GDM1 (cell line): ENCODE measurements around the gene CARMIL1.
"Not testable (repeated sequence)": the region's sequence is repeated elsewhere in the genome, so short reads cannot be mapped to it uniquely, and the experiment has no call there.

Experiments
- DNase-seq: peaks from one replicate; lab custom pipeline; 2025; lab: John Stamatoyannopoulos, UW

CARMIL1 gene

GRCh38 chr6:25277857-25278256 lies 1.3 kb upstream of the CARMIL1 start:
- DNase-seq: no peak

- no peak for DNase-seq
Measured at GRCh38 chr6:25278261-25278913, 787 bp upstream of the CARMIL1 start.

- no peak for DNase-seq
Measured at GRCh38 chr6:25279748-25280343, 672 bp downstream of the CARMIL1 start.

- no peak for DNase-seq
Measured at GRCh38 chr6:25280344-25281074, 1.3 kb downstream of the CARMIL1 start.

GRCh38 chr6:25286891-25287290 lies 7.7 kb downstream of the CARMIL1 start:
- no peak for DNase-seq

GRCh38 chr6:25287941-25288340 lies 8.8 kb downstream of the CARMIL1 start:
- DNase-seq: no peak

- no peak for DNase-seq
Measured at GRCh38 chr6:25288518-25288917, 9.3 kb downstream of the CARMIL1 start.

- no peak for DNase-seq
Measured at GRCh38 chr6:25290306-25291060, 11.3 kb downstream of the CARMIL1 start.

- DNase-seq: no peak
Measured at GRCh38 chr6:25292384-25292783, 13.2 kb downstream of the CARMIL1 start.

GRCh38 chr6:25295651-25296050 lies 16.5 kb downstream of the CARMIL1 start:
- DNase-seq: no peak

- no peak for DNase-seq
Measured at GRCh38 chr6:25296217-25296905, 17.2 kb downstream of the CARMIL1 start.

- no peak for DNase-seq
Measured at GRCh38 chr6:25297039-25297441, 17.9 kb downstream of the CARMIL1 start.

GRCh38 chr6:25297823-25298522 lies 18.8 kb downstream of the CARMIL1 start:
- DNase-seq: no peak

GRCh38 chr6:25298523-25298865 lies 19.3 kb downstream of the CARMIL1 start:
- DNase-seq: not testable (repeated sequence)

- peak; percentile 28 for DNase-seq
Measured at GRCh38 chr6:25301362-25301761, 22.2 kb downstream of the CARMIL1 start.

- DNase-seq: no peak
Measured at GRCh38 chr6:25302151-25302550, 23.0 kb downstream of the CARMIL1 start.

- no peak for DNase-seq
Measured at GRCh38 chr6:25302677-25303128, 23.5 kb downstream of the CARMIL1 start.

- DNase-seq: no peak
Measured at GRCh38 chr6:25303254-25303653, 24.1 kb downstream of the CARMIL1 start.

GRCh38 chr6:25306379-25306778 lies 27.2 kb downstream of the CARMIL1 start:
- DNase-seq: no peak

- DNase-seq: no peak
Measured at GRCh38 chr6:25307805-25308494, 28.8 kb downstream of the CARMIL1 start.

- DNase-seq: no peak
Measured at GRCh38 chr6:25309886-25310285, 30.7 kb downstream of the CARMIL1 start.
